Gastroesophageal sphincter (tissue), 3 donors: Measurements from ENCODE around the gene MIPOL1.

ENCODE experiments used
- POLR2A ChIP-seq, 2 donors: fragments of 450-650 bp; IDR thresholded peaks; one replicate each; pipeline ENCODE4 v1.6.1; 2017; ENCODE audit warnings: antibody characterized with exemption in 2 of 2, mild to moderate bottlenecking in 2 of 2, moderate library complexity in 1 of 2
- POLR2AphosphoS5 ChIP-seq: sonication (generic); formaldehyde crosslinking; IDR thresholded peaks from one replicate; pipeline ENCODE4 v1.6.1; 2017; ENCODE audit warnings: antibody characterized with exemption
- TF ChIP-seq, protein P1 (sequence below), 4 experiments: fragments of 200-600 bp in 2 of 4; fragments of 450-650 bp in 2 of 4; sonication (generic) in 1 of 4; IDR thresholded peaks; one replicate each; pipeline ENCODE4 v1.5.1; 2017 to 2019; ENCODE audit warnings: antibody characterized with exemption in 4 of 4, mild to moderate bottlenecking in 2 of 4, moderate library complexity in 2 of 4

DNA sequence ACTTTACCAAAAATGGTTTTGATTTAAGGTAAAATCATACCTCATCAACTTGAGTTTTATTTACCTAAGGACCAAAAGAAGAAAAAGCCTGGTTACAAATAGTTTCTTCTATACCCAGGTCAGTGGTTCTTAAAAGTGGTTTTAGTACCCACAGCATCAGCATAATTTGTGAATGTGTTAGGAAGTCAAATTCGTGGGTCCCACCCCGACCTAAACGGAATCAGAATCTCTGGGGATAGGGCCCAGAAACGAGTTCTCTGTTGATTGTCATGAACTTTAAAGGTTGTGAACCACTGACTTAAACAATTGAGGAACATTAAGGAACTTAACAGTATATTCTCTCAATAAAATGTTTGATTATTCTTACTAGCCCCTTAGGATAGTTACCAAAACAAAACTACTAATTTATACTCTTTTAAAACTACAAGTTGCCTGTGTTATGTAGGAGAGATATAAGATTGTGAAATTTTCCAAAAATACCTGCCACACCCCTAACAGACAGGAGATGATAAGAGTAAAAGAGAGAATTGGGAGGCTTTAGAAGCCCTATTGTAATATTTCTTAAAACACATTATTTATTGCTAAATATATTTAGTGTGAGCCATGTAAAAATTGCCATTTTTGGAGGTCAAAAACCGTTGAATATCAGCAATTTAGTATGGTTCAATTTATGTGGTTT lies 24.7 kb upstream of the MIPOL1 start:
- TF ChIP-seq, protein P1, sequence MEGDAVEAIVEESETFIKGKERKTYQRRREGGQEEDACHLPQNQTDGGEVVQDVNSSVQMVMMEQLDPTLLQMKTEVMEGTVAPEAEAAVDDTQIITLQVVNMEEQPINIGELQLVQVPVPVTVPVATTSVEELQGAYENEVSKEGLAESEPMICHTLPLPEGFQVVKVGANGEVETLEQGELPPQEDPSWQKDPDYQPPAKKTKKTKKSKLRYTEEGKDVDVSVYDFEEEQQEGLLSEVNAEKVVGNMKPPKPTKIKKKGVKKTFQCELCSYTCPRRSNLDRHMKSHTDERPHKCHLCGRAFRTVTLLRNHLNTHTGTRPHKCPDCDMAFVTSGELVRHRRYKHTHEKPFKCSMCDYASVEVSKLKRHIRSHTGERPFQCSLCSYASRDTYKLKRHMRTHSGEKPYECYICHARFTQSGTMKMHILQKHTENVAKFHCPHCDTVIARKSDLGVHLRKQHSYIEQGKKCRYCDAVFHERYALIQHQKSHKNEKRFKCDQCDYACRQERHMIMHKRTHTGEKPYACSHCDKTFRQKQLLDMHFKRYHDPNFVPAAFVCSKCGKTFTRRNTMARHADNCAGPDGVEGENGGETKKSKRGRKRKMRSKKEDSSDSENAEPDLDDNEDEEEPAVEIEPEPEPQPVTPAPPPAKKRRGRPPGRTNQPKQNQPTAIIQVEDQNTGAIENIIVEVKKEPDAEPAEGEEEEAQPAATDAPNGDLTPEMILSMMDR (IDR thresholded peaks at IDR 0.05), result no peak
- TF ChIP-seq POLR2A (IDR thresholded peaks at IDR 0.05), result no peak
- TF ChIP-seq POLR2AphosphoS5, result no peak
